H9 (cell line): ENCODE data around the gene CCPG1. TPM values are rescaled to one million over a fixed set of nuclear protein-coding genes. Genes with fewer than 3 reads are reported as not detected.

Experiments
- DNase-seq: peaks from one replicate; pipeline ENCODE4 v3.0.0-alpha.2; 2017
- H2AFZ ChIP-seq: one replicate; pipeline ENCODE4 v1.6.1; 2013; ENCODE audit warnings: mild to moderate bottlenecking, low read length, control low read depth, moderate library complexity
- H2AK5ac ChIP-seq: 2 replicates; pipeline ENCODE4 v1.6.1; 2013; ENCODE audit warnings: low read length, control low read depth, mixed read lengths; ENCODE audit not compliant: insufficient read length
- H2BK120ac ChIP-seq: one replicate; pipeline ENCODE4 v1.6.1; 2013; ENCODE audit warnings: low read depth, mild to moderate bottlenecking, low read length, control low read depth, inconsistent platforms; ENCODE audit not compliant: poor library complexity, severe bottlenecking
- H2BK12ac ChIP-seq: 2 replicates; pipeline ENCODE4 v1.6.1; 2013; ENCODE audit warnings: low read length, control low read depth, mixed read lengths, low read depth; ENCODE audit not compliant: insufficient read length
- H2BK15ac ChIP-seq: 2 replicates; pipeline ENCODE4 v1.6.1; 2013; ENCODE audit warnings: low read depth, low read length, control low read depth
- H2BK20ac ChIP-seq: one replicate; pipeline ENCODE4 v1.6.1; 2013; ENCODE audit warnings: low read depth, mild to moderate bottlenecking, low read length, control low read depth, inconsistent platforms; ENCODE audit not compliant: poor library complexity, severe bottlenecking
- H2BK5ac ChIP-seq: 2 replicates; pipeline ENCODE4 v1.6.1; 2013; ENCODE audit warnings: low read length, control low read depth, mixed read lengths; ENCODE audit not compliant: insufficient read length
- H3K14ac ChIP-seq: 2 replicates; pipeline ENCODE4 v1.6.1; 2013; ENCODE audit warnings: low read length, control low read depth; ENCODE audit not compliant: insufficient read depth
- H3K18ac ChIP-seq: 2 replicates; pipeline ENCODE4 v1.6.1; 2013; ENCODE audit warnings: low read depth, mild to moderate bottlenecking, mixed read lengths, low read length, control low read depth; ENCODE audit not compliant: insufficient read length
- H3K23ac ChIP-seq: 2 replicates; pipeline ENCODE4 v1.6.1; 2013; ENCODE audit warnings: low read length, control low read depth, mixed read lengths, low read depth; ENCODE audit not compliant: insufficient read length
- H3K23me2 ChIP-seq: 2 replicates; pipeline ENCODE4 v1.6.1; 2013; ENCODE audit warnings: low read depth, mild to moderate bottlenecking, mixed read lengths, low read length, control low read depth; ENCODE audit not compliant: insufficient read length, poor library complexity, severe bottlenecking
- H3K27ac ChIP-seq: 2 replicates; pipeline ENCODE4 v1.5.1; 2013; ENCODE audit warnings: low read length, control low read depth, mixed read lengths, low read depth; ENCODE audit not compliant: insufficient read length
- H3K27me3 ChIP-seq: 2 replicates; pipeline ENCODE4 v1.6.1; 2013; ENCODE audit warnings: low read length, control low read depth, inconsistent platforms; ENCODE audit not compliant: insufficient read depth
- H3K4ac ChIP-seq: 2 replicates; pipeline ENCODE4 v1.6.1; 2013; ENCODE audit warnings: low read depth, mild to moderate bottlenecking, control low read depth, inconsistent platforms, low read length, moderate library complexity
- H3K4me1 ChIP-seq: 2 replicates; pipeline ENCODE4 v1.6.1; 2013; ENCODE audit warnings: low read length, control low read depth, inconsistent platforms; ENCODE audit not compliant: insufficient read depth
- H3K4me2 ChIP-seq: 2 replicates; pipeline ENCODE4 v1.6.1; 2013; ENCODE audit warnings: low read length, control low read depth, mixed read lengths; ENCODE audit not compliant: insufficient read length, insufficient read depth
- H3K56ac ChIP-seq: 2 replicates; pipeline ENCODE4 v1.6.1; 2013; ENCODE audit warnings: low read depth, mild to moderate bottlenecking, mixed read lengths, low read length, control low read depth; ENCODE audit not compliant: insufficient read length
- H3K79me1 ChIP-seq: 2 replicates; pipeline ENCODE4 v1.6.1; 2013; ENCODE audit warnings: low read depth, mild to moderate bottlenecking, moderate library complexity, low read length, control low read depth, inconsistent platforms; ENCODE audit not compliant: insufficient read depth, poor library complexity, severe bottlenecking
- H3K79me2 ChIP-seq: 2 replicates; pipeline ENCODE4 v1.6.1; 2013; ENCODE audit warnings: low read length, control low read depth, inconsistent platforms; ENCODE audit not compliant: insufficient read depth
- H3K9ac ChIP-seq: 2 replicates; pipeline ENCODE4 v1.6.1; 2013; ENCODE audit warnings: low read length, control low read depth, mixed read lengths; ENCODE audit not compliant: insufficient read length; ENCODE audit errors: extremely low read depth
- H3K9me3 ChIP-seq: one replicate; pipeline ENCODE4 v1.6.1; 2013; ENCODE audit warnings: low read depth, low read length, inconsistent platforms; ENCODE audit not compliant: control insufficient read depth
- H3T11ph ChIP-seq: one replicate; pipeline ENCODE4 v1.6.1; 2013; ENCODE audit warnings: mild to moderate bottlenecking, low read length, control low read depth, inconsistent platforms
- H4K20me1 ChIP-seq: one replicate; pipeline ENCODE4 v1.6.1; 2013; ENCODE audit not compliant: control insufficient read depth, insufficient read length, insufficient read depth
- H4K5ac ChIP-seq: 2 replicates; pipeline ENCODE4 v1.6.1; 2013; ENCODE audit warnings: low read depth, mild to moderate bottlenecking, mixed read lengths, low read length, control low read depth; ENCODE audit not compliant: insufficient read length
- H4K8ac ChIP-seq: replicated peaks from 2 replicates; pipeline ENCODE4 v1.6.1; 2013; ENCODE audit warnings: low read length, control low read depth, mixed read lengths, low read depth; ENCODE audit not compliant: insufficient read length
- H4K91ac ChIP-seq: 2 replicates; pipeline ENCODE4 v1.6.1; 2013; ENCODE audit warnings: low read depth, mild to moderate bottlenecking, moderate library complexity, mixed read lengths, low read length, control low read depth; ENCODE audit not compliant: insufficient read length
- H3K27ac Mint-ChIP-seq, 3 experiments: 2 replicates in 2 of 3; 3 replicates in 1 of 3; pipeline ENCODE4 v1.8.0; 2020 to 2021; ENCODE audit warnings: mixed read lengths in 3 of 3, mild to moderate bottlenecking in 1 of 3, moderate library complexity in 1 of 3
- H3K27me3 Mint-ChIP-seq: 2 replicates; pipeline ENCODE4 v1.8.0; 2021; ENCODE audit warnings: low read depth, mild to moderate bottlenecking, moderate library complexity, mixed read lengths
- H3K36me3 Mint-ChIP-seq, 3 experiments: 2 replicates in 2 of 3; 3 replicates in 1 of 3; pipeline ENCODE4 v1.8.0; 2020 to 2021; ENCODE audit warnings: low read depth in 3 of 3, mixed read lengths in 3 of 3; ENCODE audit not compliant: insufficient read depth in 1 of 3
- H3K4me1 Mint-ChIP-seq, 2 experiments: 2 replicates each; pipeline ENCODE4 v1.8.0; 2020; ENCODE audit warnings: mixed read lengths in 2 of 2
- H3K4me3 Mint-ChIP-seq, 2 experiments: 2 replicates in 1 of 2; 3 replicates in 1 of 2; pipeline ENCODE4 v1.8.0; 2020 to 2021; ENCODE audit warnings: mild to moderate bottlenecking in 2 of 2, mixed read lengths in 2 of 2, moderate library complexity in 1 of 2
- H3K9me3 Mint-ChIP-seq, 2 experiments: 2 replicates in 1 of 2; 3 replicates in 1 of 2; pipeline ENCODE4 v1.8.0; 2020; ENCODE audit warnings: mild to moderate bottlenecking in 2 of 2, mixed read lengths in 2 of 2, moderate library complexity in 1 of 2
- CTCF ChIP-seq: fragments of 200-600 bp; sonication (generic); conservative IDR thresholded peaks from 3 replicates; pipeline ENCODE4 v1.8.0; 2021; ENCODE audit warnings: antibody characterized with exemption, mild to moderate bottlenecking
- total RNA-seq: library from RNA; stranded (reverse); gene quantifications from 2 replicates; pipeline ENCODE4 v1.2.1, GENCODE V29; 2021

The CCPG1 gene
- total RNA-seq, 1 experiment from 2014 or later: 9.0 TPM

DNA sequence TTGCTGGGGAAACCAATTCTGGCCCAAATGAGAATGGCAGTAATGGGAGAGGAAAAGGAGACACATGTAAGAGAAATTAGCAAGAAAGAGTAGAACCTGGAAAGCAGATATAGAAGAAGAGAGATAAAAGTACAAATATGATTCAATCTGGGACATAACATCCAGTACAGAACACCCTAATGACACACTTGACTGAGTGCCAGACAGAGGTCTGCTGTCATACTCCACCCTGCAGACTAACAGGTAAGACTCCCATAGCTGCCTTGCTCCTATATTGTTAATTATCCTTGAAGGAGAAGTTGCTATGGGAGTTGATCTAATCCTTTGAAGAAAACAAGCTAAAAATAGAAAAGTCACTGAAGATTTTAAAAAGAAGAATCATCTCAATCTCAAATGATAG lies 21.1 kb downstream of the CCPG1 start:
- no peak for DNase-seq
- H3K79me2 ChIP-seq: no peaks in the 10 kb centered on the region
- H3K4me1 ChIP-seq: no peaks in the 10 kb centered on the region
- H3K14ac ChIP-seq: no peak overlapping the region
- H3K18ac ChIP-seq: no peak overlapping the region
- no peak overlapping the region for H4K91ac ChIP-seq
- no peaks in the 10 kb centered on the region for H3K23me2 ChIP-seq
- H2BK15ac ChIP-seq: no peak overlapping the region
- no peak overlapping the region for H3K27ac Mint-ChIP-seq
- no peak overlapping the region for H3K4ac ChIP-seq
- H2BK120ac ChIP-seq: no peak overlapping the region
- no peaks in the 10 kb centered on the region for H3K79me1 ChIP-seq
- H4K20me1 ChIP-seq: no peaks in the 10 kb centered on the region
- no peak overlapping the region for H3K23ac ChIP-seq
- no peaks in the 10 kb centered on the region for H3K27me3 Mint-ChIP-seq
- no peak for TF ChIP-seq CTCF
- H4K8ac ChIP-seq: no peak overlapping the region
- no peak overlapping the region for H2BK12ac ChIP-seq
- H3K4me2 ChIP-seq: no peak overlapping the region
- H3K36me3 Mint-ChIP-seq: no peaks in the 10 kb centered on the region; a peak in 3 of 7 replicates
- H3K9me3 ChIP-seq: no peaks in the 10 kb centered on the region
- no peak overlapping the region for H3K9ac ChIP-seq
- peaks cover 0 to 2% of the 10 kb centered on the region in 2 experiments; a peak in 1 of 5 replicates for H3K9me3 Mint-ChIP-seq
- no peak overlapping the region for H3K27ac ChIP-seq
- no peak overlapping the region for H3K56ac ChIP-seq
- H2AFZ ChIP-seq: no peak overlapping the region
- H2BK5ac ChIP-seq: no peak overlapping the region
- no peak overlapping the region for H2BK20ac ChIP-seq
- H3K4me3 Mint-ChIP-seq: no peak overlapping the region
- no peak overlapping the region for H3T11ph ChIP-seq
- no peak overlapping the region for H4K5ac ChIP-seq
- H3K4me1 Mint-ChIP-seq: no peaks in the 10 kb centered on the region
- no peaks in the 10 kb centered on the region for H3K27me3 ChIP-seq
- no peak overlapping the region for H2AK5ac ChIP-seq
